ENCODE measurements around the gene STK36. TPM values are rescaled to one million over a fixed set of nuclear protein-coding genes. Genes with fewer than 3 reads are reported as not detected.

Gene STK36
- total and polyA plus RNA-seq, 4 experiments from 2014 or later = 3.7 to 27.3 (median 15.1) TPM

- H3K36me3 Mint-ChIP-seq = peaks cover 35 to 71% of the 10 kb centered on the region in 2 donors
- H3K27ac Mint-ChIP-seq = peak overlapping the region in 1 of 7 donors; percentile 31
- Histone ChIP-seq H3K9me3 (ENCODE audit: control insufficient read depth in 1 of 2, low read length in 2 of 2) (no peaks in the 10 kb centered on the region), H3K27me3 (ENCODE audit: insufficient read depth, low read length) (no peaks in the 10 kb centered on the region), H3K36me3 (ENCODE audit: insufficient read depth, low read length) (peaks cover 55% of the 10 kb centered on the region), H3K4me3 (ENCODE audit: low read length in 2 of 2) (no peak overlapping the region), H3K4me1 (ENCODE audit: insufficient read depth, low read length) (no peaks in the 10 kb centered on the region), H3K27ac (ENCODE audit: low read depth, low read length) (no peak overlapping the region)
- H3K9me3 Mint-ChIP-seq = no peaks in the 10 kb centered on the region
- CTCF ChIA-PET (ENCODE audit: partially characterized antibody) = no interaction called here
- no peaks in the 10 kb centered on the region for H3K27me3 Mint-ChIP-seq
- POLR2A ChIA-PET (ENCODE audit: partially characterized antibody) = no interaction called here
- intact Hi-C loops (cut with micrococcal nuclease) = no loop called here
- DNase-seq = no peak
- no peak overlapping the region for H3K4me3 Mint-ChIP-seq
- H3K4me1 Mint-ChIP-seq = peaks cover 0 to 3% (median under 1%) of the 10 kb centered on the region in 4 donors
Observed at GRCh38 chr2:218635719-218636118, 36.2 kb upstream of the STK36 start.

GRCh38 chr2:218638372-218638771 lies 33.5 kb upstream of the STK36 start:
- Histone ChIP-seq H3K27ac (ENCODE audit: low read depth, low read length) (no peak overlapping the region), H3K27me3 (ENCODE audit: insufficient read depth, low read length) (no peaks in the 10 kb centered on the region), H3K4me1 (ENCODE audit: insufficient read depth, low read length) (no peaks in the 10 kb centered on the region), H3K9me3 (ENCODE audit: control insufficient read depth in 1 of 2, low read length in 2 of 2) (no peaks in the 10 kb centered on the region), H3K36me3 (ENCODE audit: insufficient read depth, low read length) (peaks cover 73% of the 10 kb centered on the region), H3K4me3 (ENCODE audit: low read length in 2 of 2) (no peak overlapping the region)
- no peaks in the 10 kb centered on the region for H3K9me3 Mint-ChIP-seq
- H3K4me1 Mint-ChIP-seq = peaks cover 0 to 3% (median under 1%) of the 10 kb centered on the region in 4 donors
- no peaks in the 10 kb centered on the region for H3K27me3 Mint-ChIP-seq
- no peak for DNase-seq
- intact Hi-C loops (cut with micrococcal nuclease) = no loop called here
- POLR2A ChIA-PET (ENCODE audit: partially characterized antibody) = no interaction called here
- peaks cover 39 to 78% of the 10 kb centered on the region in 2 donors for H3K36me3 Mint-ChIP-seq
- no peak overlapping the region for H3K4me3 Mint-ChIP-seq
- no peak overlapping the region for H3K27ac Mint-ChIP-seq
- CTCF ChIA-PET (ENCODE audit: partially characterized antibody) = interaction anchor here (1.7 kb wide), 1 partner anchor 10 kb away, joined by 5 read pairs; no protein-coding TSS in a partner anchor

- H3K4me1 ChIP-seq (ENCODE audit: insufficient read depth, low read length) = no peaks in the 10 kb centered on the region
- Mint-ChIP-seq H3K27ac (no peak overlapping the region), H3K36me3 (peaks cover 32 to 74% of the 10 kb centered on the region in 2 donors), H3K4me1 (peaks cover 0 to 3% (median under 1%) of the 10 kb centered on the region in 4 donors), H3K27me3 (no peaks in the 10 kb centered on the region), H3K9me3 (no peaks in the 10 kb centered on the region), H3K4me3 (no peak overlapping the region)
- POLR2A ChIA-PET (ENCODE audit: partially characterized antibody) = no interaction called here
- H3K4me3 ChIP-seq (ENCODE audit: low read length in 2 of 2) = no peak overlapping the region
- DNase-seq = no peak
- no peaks in the 10 kb centered on the region for H3K9me3 ChIP-seq (ENCODE audit: control insufficient read depth in 1 of 2, low read length in 2 of 2)
- H3K36me3 ChIP-seq (ENCODE audit: insufficient read depth, low read length) = peaks cover 79% of the 10 kb centered on the region
- CTCF ChIA-PET (ENCODE audit: partially characterized antibody) = no interaction called here
- no peak overlapping the region for H3K27ac ChIP-seq (ENCODE audit: low read depth, low read length)
- H3K27me3 ChIP-seq (ENCODE audit: insufficient read depth, low read length) = no peaks in the 10 kb centered on the region
- intact Hi-C loops (cut with micrococcal nuclease) = no loop called here
Observed at GRCh38 chr2:218642121-218642656, 29.7 kb upstream of the STK36 start.

- peaks cover 30 to 73% of the 10 kb centered on the region in 2 donors for H3K36me3 Mint-ChIP-seq
- Histone ChIP-seq H3K4me1 (ENCODE audit: insufficient read depth, low read length) (no peaks in the 10 kb centered on the region), H3K27ac (ENCODE audit: low read depth, low read length) (no peak overlapping the region), H3K4me3 (ENCODE audit: low read length in 2 of 2) (no peak overlapping the region), H3K36me3 (ENCODE audit: insufficient read depth, low read length) (peaks cover 79% of the 10 kb centered on the region), H3K27me3 (ENCODE audit: insufficient read depth, low read length) (no peaks in the 10 kb centered on the region), H3K9me3 (ENCODE audit: control insufficient read depth in 1 of 2, low read length in 2 of 2) (no peaks in the 10 kb centered on the region)
- ChIA-PET POLR2A (ENCODE audit: partially characterized antibody) (no interaction called here), CTCF (ENCODE audit: partially characterized antibody) (interaction anchor here (1.3 kb wide), 1 partner anchor 16 kb away, joined by 3 read pairs; no protein-coding TSS in a partner anchor)
- no peak overlapping the region for H3K4me3 Mint-ChIP-seq
- peaks cover 0 to 5% (median 2%) of the 10 kb centered on the region in 4 donors for H3K4me1 Mint-ChIP-seq
- no peaks in the 10 kb centered on the region for H3K9me3 Mint-ChIP-seq
- no peak overlapping the region for H3K27ac Mint-ChIP-seq
- intact Hi-C loops (cut with micrococcal nuclease) = no loop called here
- no peaks in the 10 kb centered on the region for H3K27me3 Mint-ChIP-seq
- no peak for DNase-seq
Observed at GRCh38 chr2:218642786-218643185, 29.1 kb upstream of the STK36 start.

GRCh38 chr2:218643751-218644310 lies 28.1 kb upstream of the STK36 start:
- H3K9me3 Mint-ChIP-seq = no peaks in the 10 kb centered on the region
- H3K4me1 Mint-ChIP-seq = peaks cover 3 to 13% (median 11%) of the 10 kb centered on the region in 4 donors
- H3K27ac ChIP-seq (ENCODE audit: low read depth, low read length) = no peak overlapping the region
- H3K4me3 ChIP-seq (ENCODE audit: low read length in 2 of 2) = no peak overlapping the region
- no peaks in the 10 kb centered on the region for H3K27me3 Mint-ChIP-seq
- ChIA-PET CTCF (ENCODE audit: partially characterized antibody) (interaction anchor here (1.3 kb wide), 1 partner anchor 15 kb away, joined by 3 read pairs; no protein-coding TSS in a partner anchor), POLR2A (ENCODE audit: partially characterized antibody) (interaction anchor here (0.5 kb wide), 1 partner anchor 9 kb away, joined by 3 read pairs; no protein-coding TSS in a partner anchor)
- H3K36me3 ChIP-seq (ENCODE audit: insufficient read depth, low read length) = peaks cover 79% of the 10 kb centered on the region
- H3K4me3 Mint-ChIP-seq = no peak overlapping the region
- H3K27me3 ChIP-seq (ENCODE audit: insufficient read depth, low read length) = no peaks in the 10 kb centered on the region
- H3K36me3 Mint-ChIP-seq = peaks cover 39 to 73% of the 10 kb centered on the region in 2 donors
- DNase-seq = no peak
- intact Hi-C loops (cut with micrococcal nuclease) = no loop called here
- H3K27ac Mint-ChIP-seq = no peak overlapping the region
- peaks cover 6% of the 10 kb centered on the region for H3K4me1 ChIP-seq (ENCODE audit: insufficient read depth, low read length)
- H3K9me3 ChIP-seq (ENCODE audit: control insufficient read depth in 1 of 2, low read length in 2 of 2) = no peaks in the 10 kb centered on the region

- Mint-ChIP-seq H3K27me3 (no peaks in the 10 kb centered on the region), H3K4me3 (no peak overlapping the region), H3K4me1 (peaks cover 3 to 13% (median 11%) of the 10 kb centered on the region in 4 donors), H3K9me3 (no peaks in the 10 kb centered on the region), H3K36me3 (peaks cover 35 to 75% of the 10 kb centered on the region in 2 donors), H3K27ac (peak overlapping the region in 2 of 7 donors; percentile 10 to 32)
- DNase-seq = no peak
- Histone ChIP-seq H3K36me3 (ENCODE audit: insufficient read depth, low read length) (peaks cover 80% of the 10 kb centered on the region), H3K27me3 (ENCODE audit: insufficient read depth, low read length) (no peaks in the 10 kb centered on the region), H3K27ac (ENCODE audit: low read depth, low read length) (no peak overlapping the region), H3K4me1 (ENCODE audit: insufficient read depth, low read length) (peaks cover 6% of the 10 kb centered on the region), H3K4me3 (ENCODE audit: low read length in 2 of 2) (no peak overlapping the region), H3K9me3 (ENCODE audit: control insufficient read depth in 1 of 2, low read length in 2 of 2) (no peaks in the 10 kb centered on the region)
- ChIA-PET POLR2A (ENCODE audit: partially characterized antibody) (no interaction called here), CTCF (ENCODE audit: partially characterized antibody) (no interaction called here)
- intact Hi-C loops (cut with micrococcal nuclease) = no loop called here
Observed at GRCh38 chr2:218644721-218645120, 27.2 kb upstream of the STK36 start.

- Histone ChIP-seq H3K27ac (ENCODE audit: low read depth, low read length) (no peak overlapping the region), H3K36me3 (ENCODE audit: insufficient read depth, low read length) (peaks cover 81% of the 10 kb centered on the region), H3K9me3 (ENCODE audit: control insufficient read depth in 1 of 2, low read length in 2 of 2) (no peaks in the 10 kb centered on the region), H3K27me3 (ENCODE audit: insufficient read depth, low read length) (no peaks in the 10 kb centered on the region), H3K4me3 (ENCODE audit: low read length in 2 of 2) (no peak overlapping the region), H3K4me1 (ENCODE audit: insufficient read depth, low read length) (peaks cover 6% of the 10 kb centered on the region)
- ChIA-PET POLR2A (ENCODE audit: partially characterized antibody) (no interaction called here), CTCF (ENCODE audit: partially characterized antibody) (no interaction called here)
- intact Hi-C loops (cut with micrococcal nuclease) = no loop called here
- peaks cover 35 to 77% of the 10 kb centered on the region in 2 donors for H3K36me3 Mint-ChIP-seq
- H3K9me3 Mint-ChIP-seq = no peaks in the 10 kb centered on the region
- H3K27ac Mint-ChIP-seq = peak overlapping the region in 1 of 7 donors; percentile 23
- H3K27me3 Mint-ChIP-seq = no peaks in the 10 kb centered on the region
- DNase-seq = no peak
- peaks cover 5 to 13% (median 11%) of the 10 kb centered on the region in 4 donors for H3K4me1 Mint-ChIP-seq
- H3K4me3 Mint-ChIP-seq = no peak overlapping the region
Observed at GRCh38 chr2:218645126-218645525, 26.8 kb upstream of the STK36 start.

Measured in CD4-positive, alpha-beta memory T cell (primary cell).